Stimulated activated CD4-positive, alpha-beta T cell treated with anti-CD3 and anti-CD28 coated beads, Interleukin-12 subunit alpha, Interleukin-12 subunit beta, amount 100 ng/mL, for 48 hours (primary cell): ENCODE results near the gene GNAL.
"Not testable (repeated sequence)": the region's sequence is repeated elsewhere in the genome, so short reads cannot be mapped to it uniquely, and the experiment has no call there.

Source experiments
- DNase-seq, 3 donors: peaks; one replicate each; pipeline ENCODE4 v3.0.0-alpha.2; 2020; ENCODE audit warnings: low read depth in 2 of 3, low spot score in 1 of 3

Gene GNAL

DNA sequence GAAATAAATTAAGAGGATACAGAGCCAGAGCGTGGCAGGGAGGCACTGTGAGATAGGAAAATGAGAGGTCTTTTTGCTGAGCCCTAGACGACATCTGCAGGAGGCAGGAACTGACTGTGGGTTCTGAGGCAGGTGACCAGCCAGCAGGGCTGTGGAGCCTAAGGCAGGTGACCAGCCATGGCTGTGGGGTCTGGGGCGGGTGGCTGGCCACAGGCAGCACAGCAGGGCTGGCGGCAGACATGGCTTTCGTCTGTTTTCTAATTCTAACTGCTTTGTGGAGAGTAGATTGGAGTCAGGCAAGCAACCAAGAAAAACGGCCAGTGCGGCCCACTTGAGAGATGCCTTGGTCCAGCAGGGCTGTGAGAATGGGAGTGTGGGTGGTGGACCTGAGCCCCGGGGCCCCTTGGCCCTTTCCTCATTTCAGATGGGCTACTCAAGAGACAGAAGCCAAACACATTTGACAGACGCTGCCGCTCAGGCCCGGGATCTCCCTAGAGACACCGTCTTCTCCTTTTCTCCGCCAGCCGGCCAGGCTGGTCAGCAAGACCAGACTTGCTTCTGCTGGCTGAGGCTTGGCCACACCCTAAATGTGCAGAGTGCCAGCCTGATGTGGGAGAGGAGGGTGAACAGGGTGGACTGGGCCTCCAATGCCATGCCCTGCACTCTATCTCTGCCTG, 19.7 kb upstream of the GNAL start:
- no peak for DNase-seq

DNA sequence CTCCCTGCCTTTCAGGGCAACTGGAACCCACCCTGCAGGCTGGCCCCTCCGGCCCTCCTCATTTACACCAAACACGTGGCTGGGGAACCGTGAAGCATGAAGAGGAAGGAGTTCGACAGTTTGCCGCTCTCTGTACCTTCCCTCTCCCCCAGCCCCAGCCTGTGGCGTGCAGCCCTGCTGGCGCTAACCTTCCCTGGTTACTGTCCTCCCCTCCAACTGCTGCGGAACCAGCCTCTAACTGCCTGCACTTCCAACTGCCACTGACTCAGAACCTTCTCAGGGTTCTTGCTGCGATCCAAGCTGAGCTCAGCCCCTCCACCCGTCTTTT, 19.2 kb upstream of the GNAL start:
- DNase-seq = no peak

DNA sequence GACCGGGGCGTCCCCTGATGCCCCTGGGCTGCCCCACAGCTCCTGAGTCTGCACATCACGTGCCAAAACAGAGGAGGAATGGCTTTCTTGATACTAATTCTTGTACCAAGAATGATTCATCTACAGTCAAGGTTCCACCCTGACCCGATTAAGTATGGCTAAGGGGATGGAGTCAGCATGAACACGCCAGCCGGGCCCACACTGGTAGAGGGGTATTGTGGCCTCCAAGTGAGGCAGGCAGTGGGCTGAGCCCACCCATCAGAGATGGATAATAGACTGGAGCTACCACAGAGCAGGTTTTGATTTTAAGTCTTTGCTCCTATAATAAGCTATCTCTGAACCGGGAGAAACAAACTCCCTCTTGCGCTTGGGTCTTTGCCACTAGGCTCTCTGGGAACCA, 17.9 kb upstream of the GNAL start:
- no peak for DNase-seq

DNA sequence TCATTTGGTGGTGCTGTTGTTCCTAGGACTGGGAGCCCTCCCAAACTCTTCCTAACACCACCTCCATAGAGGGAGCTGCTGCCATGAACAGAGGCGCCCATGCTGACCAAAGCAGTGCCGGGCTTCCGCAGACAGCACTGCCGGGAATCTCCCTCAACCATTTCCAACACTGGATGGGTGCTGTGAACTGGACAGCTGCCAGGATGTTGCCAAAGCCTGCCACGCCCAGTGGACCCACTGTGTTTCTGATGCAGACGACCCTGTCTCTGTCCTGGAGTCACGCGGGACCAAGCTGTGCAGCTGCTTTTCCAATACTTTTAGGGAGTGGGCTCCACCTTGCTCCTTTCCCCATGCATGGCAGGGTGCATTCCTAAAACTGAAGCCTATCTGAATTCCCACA, 16.9 kb upstream of the GNAL start:
- DNase-seq = no peak

GRCh38 chr18:11672846-11673454, 16.1 kb upstream of the GNAL start:
- no peak for DNase-seq

- no peak for DNase-seq
These were observed 15.5 kb upstream of the GNAL start for GRCh38 chr18:11673560-11673959.

GRCh38 chr18:11674119-11674518, 14.9 kb upstream of the GNAL start:
- DNase-seq = no peak

GRCh38 chr18:11676386-11676785, 12.7 kb upstream of the GNAL start:
- no peak for DNase-seq

DNA sequence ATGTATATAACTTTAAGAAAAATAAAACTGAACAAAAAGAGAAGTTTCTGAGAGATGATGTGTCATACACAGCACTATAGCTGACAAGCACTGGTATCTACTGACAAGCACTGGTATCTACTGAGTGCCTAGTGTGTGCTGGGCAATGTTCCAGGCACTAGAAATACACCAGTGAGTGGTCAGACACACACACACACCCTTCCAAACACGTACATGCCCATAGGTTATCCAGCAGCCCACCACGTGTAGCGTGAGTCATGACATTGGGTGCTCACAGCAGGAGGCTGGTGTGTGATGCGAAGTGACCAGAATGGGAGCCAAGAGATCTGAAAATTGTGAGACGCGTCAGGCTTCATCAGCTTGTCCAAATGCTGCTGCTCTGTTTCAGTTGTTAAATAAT, 12.2 kb upstream of the GNAL start:
- DNase-seq = no peak

DNA sequence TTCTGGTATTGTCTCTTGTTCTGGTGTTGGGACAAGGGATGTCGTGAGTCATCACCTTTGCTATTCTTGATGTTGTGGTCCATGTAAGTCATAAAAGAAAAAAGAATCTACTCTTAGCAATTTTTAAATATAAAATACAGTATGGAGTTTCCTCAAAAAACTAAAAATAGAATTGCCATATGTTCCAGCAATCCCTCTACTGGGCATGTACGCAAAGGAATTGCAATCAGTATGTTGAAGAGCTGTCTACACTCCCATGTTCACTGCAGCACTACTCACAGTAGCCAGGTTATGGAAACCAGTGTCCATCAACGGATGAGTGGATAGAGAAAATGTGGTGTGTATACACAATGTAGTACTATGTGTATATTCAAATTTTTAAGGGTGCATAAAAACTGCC, 10.9 kb upstream of the GNAL start:
- no peak for DNase-seq

GRCh38 chr18:11689669-11690565, 853 bp downstream of the GNAL start:
- no peak for DNase-seq

- DNase-seq = not testable (repeated sequence)
These were observed 1.6 kb downstream of the GNAL start for GRCh38 chr18:11690660-11691059.

- DNase-seq = no peak
These were observed 6.7 kb downstream of the GNAL start for GRCh38 chr18:11695736-11696135.

DNA sequence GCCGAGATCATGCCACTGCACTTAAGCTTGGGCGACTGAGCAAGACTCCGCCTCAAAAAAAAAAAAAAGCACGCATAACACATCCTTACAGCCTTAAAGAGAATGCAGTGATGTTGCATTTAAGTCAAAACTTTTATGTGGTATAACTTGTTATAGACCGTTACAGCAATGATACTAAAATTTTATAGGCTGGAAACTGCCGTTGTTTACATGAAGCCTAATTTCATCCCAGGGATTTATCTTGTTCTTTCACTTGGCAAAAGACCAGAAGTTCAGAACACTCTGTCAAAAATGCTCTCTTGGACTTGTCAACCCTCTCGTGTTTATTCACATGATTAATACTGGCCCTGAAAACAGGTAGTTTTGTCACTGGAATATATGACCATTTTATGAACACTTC, 7.4 kb downstream of the GNAL start:
- no peak for DNase-seq

DNA sequence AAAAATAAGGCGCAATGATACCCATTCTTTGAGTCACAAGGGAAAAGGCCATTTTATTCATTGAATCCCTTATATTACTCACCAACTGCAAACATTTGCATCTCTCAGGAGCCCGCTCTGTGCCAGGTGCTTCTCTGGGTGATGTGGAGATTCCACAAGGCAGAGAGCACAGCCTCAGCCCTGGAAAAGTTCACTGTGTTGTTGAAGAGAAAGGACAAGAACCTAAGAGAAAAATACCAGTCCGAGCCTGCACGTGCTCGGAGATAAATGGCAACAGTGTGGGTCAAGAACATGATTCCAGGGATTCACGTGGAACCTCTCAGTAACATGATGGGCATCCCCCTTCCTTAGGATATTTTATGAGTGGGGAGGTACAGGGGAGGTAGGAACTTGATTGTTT, 11.8 kb downstream of the GNAL start:
- no peak for DNase-seq

DNA sequence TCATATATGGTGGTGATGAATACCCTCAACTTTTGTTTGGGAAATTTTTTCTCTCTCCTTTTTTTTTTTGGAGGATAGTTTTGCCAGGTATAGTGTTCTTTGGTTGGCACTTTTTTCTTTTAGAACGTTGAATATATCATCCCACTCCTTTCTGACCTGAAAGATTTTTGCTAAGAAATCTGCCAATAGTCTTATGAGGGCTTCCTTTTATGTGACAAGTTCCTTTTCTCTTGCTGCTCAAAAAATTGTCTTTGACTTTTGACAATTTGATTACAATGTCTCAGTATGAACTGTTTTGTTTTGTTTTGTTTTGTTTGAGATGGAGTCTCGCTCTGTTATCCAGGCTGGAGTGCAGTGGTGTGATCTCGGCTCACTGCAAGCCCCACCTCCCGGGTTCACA, 21.5 kb downstream of the GNAL start:
- no peak for DNase-seq

GRCh38 chr18:11713756-11714155, 24.7 kb downstream of the GNAL start:
- no peak for DNase-seq

DNA sequence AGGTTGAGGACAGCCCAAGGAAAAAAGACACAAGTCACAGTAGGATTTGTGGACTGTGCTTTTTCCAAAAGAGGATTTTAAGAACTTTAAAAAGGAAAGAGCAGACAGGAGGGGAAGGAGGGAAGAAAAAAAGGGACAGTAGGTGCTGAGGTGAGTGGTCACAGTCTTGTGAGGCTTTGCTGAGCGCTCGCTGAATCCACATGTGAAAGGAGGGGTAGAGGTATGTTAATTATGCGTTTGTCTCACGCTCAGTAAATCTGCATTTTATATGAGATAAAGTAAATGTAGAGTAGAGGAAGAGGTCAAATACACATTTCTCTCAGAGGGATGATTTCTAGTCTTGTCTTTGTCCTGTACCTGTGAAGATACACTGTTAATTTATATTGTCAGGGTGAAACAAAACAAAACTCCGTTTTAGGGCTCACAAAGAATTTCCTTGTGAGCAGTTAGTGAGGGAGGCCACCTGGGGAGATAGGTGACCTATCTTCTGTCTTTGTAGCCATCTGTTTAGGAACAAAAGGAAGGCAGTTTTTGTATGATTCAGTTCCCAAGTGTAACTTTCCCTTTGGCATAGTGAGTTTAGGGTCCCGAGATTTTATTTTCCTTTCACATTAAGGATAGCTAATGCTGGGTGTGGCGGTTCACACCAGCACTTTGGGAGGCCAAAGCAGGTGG, 25.3 kb downstream of the GNAL start:
- DNase-seq = no peak

DNA sequence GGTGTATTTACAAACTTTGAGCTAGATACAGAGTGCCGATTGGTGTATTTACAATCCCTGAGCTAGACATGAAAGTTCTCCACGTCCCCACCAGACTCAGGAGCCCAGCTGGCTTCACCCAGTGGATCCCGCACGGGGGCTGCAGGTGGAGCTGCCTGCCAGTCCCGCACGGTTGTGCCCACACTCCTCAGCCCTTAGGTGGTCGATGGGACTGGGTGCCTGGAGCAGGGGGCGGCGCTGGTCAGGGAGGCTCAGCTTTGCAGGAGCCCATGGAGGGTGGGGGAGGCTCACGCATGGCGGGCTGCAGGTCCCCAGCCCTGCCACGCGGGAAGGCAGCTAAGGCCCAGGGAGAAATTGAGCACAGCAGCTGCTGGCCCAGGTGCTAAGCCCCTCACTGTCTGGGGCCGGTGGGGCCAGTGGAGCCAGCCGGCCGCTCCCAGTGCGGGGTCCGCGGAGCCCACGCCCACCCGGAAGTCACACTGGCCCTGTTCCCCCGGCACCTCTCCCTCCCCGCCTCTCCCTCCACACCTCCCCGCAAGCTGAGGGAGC, 27.8 kb downstream of the GNAL start:
- DNase-seq = not testable (repeated sequence)

- DNase-seq = no peak
These were observed 30.0 kb downstream of the GNAL start for GRCh38 chr18:11719050-11719449.

- no peak for DNase-seq
These were observed 30.6 kb downstream of the GNAL start for GRCh38 chr18:11719621-11720020.

GRCh38 chr18:11721720-11722119, 32.7 kb downstream of the GNAL start:
- no peak for DNase-seq
